Lower leg skin (tissue), 4 donors: ENCODE data around the gene RLBP1. TPM values are rescaled to one million over a fixed set of nuclear protein-coding genes. Genes with fewer than 3 reads are reported as not detected.

Experiments
- DNase-seq, 2 donors: peaks; one replicate each; pipeline ENCODE4 v3.0.0-alpha.2; 2019; ENCODE audit warnings: low spot score in 2 of 2
- H3K4me3 ChIP-seq: fragments of 200-600 bp; sonication (generic); 2 replicates; pipeline ENCODE4 v1.5.1; 2017; ENCODE audit warnings: mild to moderate bottlenecking, low read depth; ENCODE audit not compliant: poor library complexity, severe bottlenecking
- CTCF ChIP-seq, 3 donors: fragments of 450-650 bp; IDR thresholded peaks; one replicate each; pipeline ENCODE4 v1.5.1; 2016; ENCODE audit warnings: antibody characterized with exemption in 3 of 3, mild to moderate bottlenecking in 3 of 3, moderate library complexity in 2 of 3
- POLR2A ChIP-seq, 2 donors: fragments of 450-650 bp; IDR thresholded peaks; one replicate each; pipeline ENCODE4 v1.6.1; 2016 to 2017; ENCODE audit warnings: antibody characterized with exemption in 2 of 2, mild to moderate bottlenecking in 1 of 2, moderate library complexity in 1 of 2
- whole genome bisulfite sequencing, 2 donors: methylation state at CpG; one replicate each; pipeline ENCODE4 v1.1.5; 2018; 5-methylcytosine and 5-hydroxymethylcytosine counted together
- intact Hi-C: fragments of 100-400 bp; cut with DNase I; formaldehyde crosslinking; loops from one replicate; pipeline ENCODE4 v1.15.0; 2023; ENCODE audit warnings: low total_unique reads
- total RNA-seq, 4 donors: library from RNA; depleted of rRNA; stranded (reverse); fragments of >200 nt; gene quantifications; one replicate each; pipeline ENCODE4 v1.1.0, GENCODE V29; 2016

RLBP1 gene
- total RNA-seq, 4 donors from 2014 or later, result not detected

GRCh38 chr15:89192766-89193165 lies 28.6 kb downstream of the RLBP1 start:
- intact Hi-C loops, result no loop called here

GRCh38 chr15:89192136-89192535 lies 29.2 kb downstream of the RLBP1 start:
- 69% methylated on average over 2 of the region's 2 CpGs for WGBS, 2 donors
- DNase-seq, result no peak
- no peak overlapping the region for H3K4me3 ChIP-seq
- TF ChIP-seq CTCF (IDR thresholded peaks at IDR 0.05) (no peak), POLR2A (IDR thresholded peaks at IDR 0.05) (no peak)
- intact Hi-C loops, result no loop called here

More at GRCh38 chr15:89192766-89193165, 28.6 kb downstream of the RLBP1 start:
- no peak for DNase-seq
- WGBS, 2 donors, result 88 to 89% methylated on average over 3 of the region's 3 CpGs
- no peak for TF ChIP-seq POLR2A (IDR thresholded peaks at IDR 0.05)
- no peak for TF ChIP-seq CTCF (IDR thresholded peaks at IDR 0.05)
- no peak overlapping the region for H3K4me3 ChIP-seq

- H3K4me3 ChIP-seq, result no peak overlapping the region
- DNase-seq, result no peak
- WGBS, 2 donors, result 94 to 96% methylated on average over 8 of the region's 8 CpGs
- TF ChIP-seq POLR2A (IDR thresholded peaks at IDR 0.05), result no peak
- TF ChIP-seq CTCF (IDR thresholded peaks at IDR 0.05), result no peak
- intact Hi-C loops, result no loop called here
Observed at GRCh38 chr15:89187986-89188514, 33.3 kb downstream of the RLBP1 start.

- intact Hi-C loops, result no loop called here
- H3K4me3 ChIP-seq, result no peak overlapping the region
- DNase-seq, result no peak
- WGBS, 2 donors, result 82 to 85% methylated on average over 9 of the region's 9 CpGs
- no peak for TF ChIP-seq POLR2A (IDR thresholded peaks at IDR 0.05)
- no peak for TF ChIP-seq CTCF (IDR thresholded peaks at IDR 0.05)
Observed at GRCh38 chr15:89187301-89187985, 33.9 kb downstream of the RLBP1 start.

- WGBS, 2 donors, result 68 to 76% methylated on average over 6 of the region's 6 CpGs
- DNase-seq, result no peak
- intact Hi-C loops, result no loop called here
- no peak for TF ChIP-seq POLR2A (IDR thresholded peaks at IDR 0.05)
- TF ChIP-seq CTCF (IDR thresholded peaks at IDR 0.05), result no peak
- H3K4me3 ChIP-seq, result no peak overlapping the region
Observed at GRCh38 chr15:89186803-89187202, 34.6 kb downstream of the RLBP1 start.
